ENCODE measurements around the gene OR2V1. TPM values are rescaled to one million over a fixed set of nuclear protein-coding genes. Genes with fewer than 3 reads are reported as not detected.

The OR2V1 gene
- polyA plus RNA-seq, 1 donor = not detected

- Histone ChIP-seq H3K27me3 (ENCODE audit: control insufficient read depth, insufficient read depth, low read length) (peaks cover 23% of the 10 kb centered on the region), H3K27ac (ENCODE audit: low read length) (no peak overlapping the region), H3K36me3 (ENCODE audit: control insufficient read depth, insufficient read depth, low read length) (no peaks in the 10 kb centered on the region), H3K4me3 (ENCODE audit: low read length) (no peak overlapping the region), H3K4me1 (ENCODE audit: control insufficient read depth, insufficient read depth, low read length) (no peaks in the 10 kb centered on the region), H3K9me3 (ENCODE audit: control insufficient read depth, low read depth, low read length) (no peaks in the 10 kb centered on the region)
- no peak for DNase-seq
- no CpG with 5 or more reads among the region's 15 CpGs for WGBS (ENCODE audit: insufficient coverage, low lambda C conversion rate)
Observed at GRCh38 chr5:181127907-181128626, 2.9 kb downstream of the OR2V1 start.

- Histone ChIP-seq H3K9me3 (ENCODE audit: control insufficient read depth, low read depth, low read length) (no peaks in the 10 kb centered on the region), H3K36me3 (ENCODE audit: control insufficient read depth, insufficient read depth, low read length) (no peaks in the 10 kb centered on the region), H3K4me1 (ENCODE audit: control insufficient read depth, insufficient read depth, low read length) (no peaks in the 10 kb centered on the region), H3K27ac (ENCODE audit: low read length) (no peak overlapping the region), H3K27me3 (ENCODE audit: control insufficient read depth, insufficient read depth, low read length) (peaks cover 23% of the 10 kb centered on the region), H3K4me3 (ENCODE audit: low read length) (no peak overlapping the region)
- no peak for DNase-seq
- WGBS (ENCODE audit: insufficient coverage, low lambda C conversion rate) = no CpG with 5 or more reads among the region's 10 CpGs
Observed at GRCh38 chr5:181127456-181127855, 3.5 kb downstream of the OR2V1 start.

GRCh38 chr5:181126841-181127240 is 4.1 kb downstream of the OR2V1 start:
- Histone ChIP-seq H3K27me3 (ENCODE audit: control insufficient read depth, insufficient read depth, low read length) (peaks cover 29% of the 10 kb centered on the region), H3K36me3 (ENCODE audit: control insufficient read depth, insufficient read depth, low read length) (no peaks in the 10 kb centered on the region), H3K9me3 (ENCODE audit: control insufficient read depth, low read depth, low read length) (no peaks in the 10 kb centered on the region), H3K4me3 (ENCODE audit: low read length) (no peak overlapping the region), H3K27ac (ENCODE audit: low read length) (no peak overlapping the region), H3K4me1 (ENCODE audit: control insufficient read depth, insufficient read depth, low read length) (no peaks in the 10 kb centered on the region)
- WGBS (ENCODE audit: insufficient coverage, low lambda C conversion rate) = no CpG with 5 or more reads among the region's 18 CpGs
- DNase-seq = no peak

GRCh38 chr5:181124526-181124925 is 6.4 kb downstream of the OR2V1 start:
- Histone ChIP-seq H3K27me3 (ENCODE audit: control insufficient read depth, insufficient read depth, low read length) (peaks cover 26% of the 10 kb centered on the region), H3K4me1 (ENCODE audit: control insufficient read depth, insufficient read depth, low read length) (no peaks in the 10 kb centered on the region), H3K36me3 (ENCODE audit: control insufficient read depth, insufficient read depth, low read length) (no peaks in the 10 kb centered on the region), H3K27ac (ENCODE audit: low read length) (no peak overlapping the region), H3K4me3 (ENCODE audit: low read length) (no peak overlapping the region), H3K9me3 (ENCODE audit: control insufficient read depth, low read depth, low read length) (no peaks in the 10 kb centered on the region)
- no peak for DNase-seq
- 70% methylated on average over 2 of the region's 3 CpGs for WGBS (ENCODE audit: insufficient coverage, low lambda C conversion rate)

- Histone ChIP-seq H3K36me3 (ENCODE audit: control insufficient read depth, insufficient read depth, low read length) (no peaks in the 10 kb centered on the region), H3K27me3 (ENCODE audit: control insufficient read depth, insufficient read depth, low read length) (peaks cover 35% of the 10 kb centered on the region), H3K4me1 (ENCODE audit: control insufficient read depth, insufficient read depth, low read length) (no peaks in the 10 kb centered on the region), H3K4me3 (ENCODE audit: low read length) (no peak overlapping the region), H3K9me3 (ENCODE audit: control insufficient read depth, low read depth, low read length) (no peaks in the 10 kb centered on the region), H3K27ac (ENCODE audit: low read length) (no peak overlapping the region)
- WGBS (ENCODE audit: insufficient coverage, low lambda C conversion rate) = no CpG with 5 or more reads among the region's 28 CpGs
- DNase-seq = no peak
Observed at GRCh38 chr5:181121675-181122561, 9.1 kb downstream of the OR2V1 start.

GRCh38 chr5:181120761-181121160 is 10.2 kb downstream of the OR2V1 start:
- WGBS (ENCODE audit: insufficient coverage, low lambda C conversion rate) = no CpG with 5 or more reads among the region's 5 CpGs
- H3K27me3 ChIP-seq (ENCODE audit: control insufficient read depth, insufficient read depth, low read length) = peaks cover 43% of the 10 kb centered on the region
- DNase-seq = no peak
- H3K36me3 ChIP-seq (ENCODE audit: control insufficient read depth, insufficient read depth, low read length) = no peaks in the 10 kb centered on the region
- no peak overlapping the region for H3K4me3 ChIP-seq (ENCODE audit: low read length)
- no peaks in the 10 kb centered on the region for H3K9me3 ChIP-seq (ENCODE audit: control insufficient read depth, low read depth, low read length)
- no peak overlapping the region for H3K27ac ChIP-seq (ENCODE audit: low read length)
- no peaks in the 10 kb centered on the region for H3K4me1 ChIP-seq (ENCODE audit: control insufficient read depth, insufficient read depth, low read length)

- H3K4me3 ChIP-seq (ENCODE audit: low read length) = no peak overlapping the region
- no peak for DNase-seq
- H3K27me3 ChIP-seq (ENCODE audit: control insufficient read depth, insufficient read depth, low read length) = peaks cover 46% of the 10 kb centered on the region
- no peaks in the 10 kb centered on the region for H3K36me3 ChIP-seq (ENCODE audit: control insufficient read depth, insufficient read depth, low read length)
- no peak overlapping the region for H3K27ac ChIP-seq (ENCODE audit: low read length)
- no peaks in the 10 kb centered on the region for H3K4me1 ChIP-seq (ENCODE audit: control insufficient read depth, insufficient read depth, low read length)
- H3K9me3 ChIP-seq (ENCODE audit: control insufficient read depth, low read depth, low read length) = no peaks in the 10 kb centered on the region
- 91% methylated on average over 1 of the region's 4 CpGs for WGBS (ENCODE audit: insufficient coverage, low lambda C conversion rate)
Observed at GRCh38 chr5:181120306-181120705, 10.7 kb downstream of the OR2V1 start.

GRCh38 chr5:181119105-181119504 is 11.9 kb downstream of the OR2V1 start:
- WGBS (ENCODE audit: insufficient coverage, low lambda C conversion rate) = no CpG with 5 or more reads among the region's 8 CpGs
- peaks cover 54% of the 10 kb centered on the region for H3K27me3 ChIP-seq (ENCODE audit: control insufficient read depth, insufficient read depth, low read length)
- no peak for DNase-seq
- no peak overlapping the region for H3K27ac ChIP-seq (ENCODE audit: low read length)
- H3K9me3 ChIP-seq (ENCODE audit: control insufficient read depth, low read depth, low read length) = peaks cover 5% of the 10 kb centered on the region
- no peak overlapping the region for H3K4me3 ChIP-seq (ENCODE audit: low read length)
- no peaks in the 10 kb centered on the region for H3K36me3 ChIP-seq (ENCODE audit: control insufficient read depth, insufficient read depth, low read length)
- H3K4me1 ChIP-seq (ENCODE audit: control insufficient read depth, insufficient read depth, low read length) = no peaks in the 10 kb centered on the region

- no peak for DNase-seq
- H3K27ac ChIP-seq (ENCODE audit: low read length) = no peak overlapping the region
- H3K4me3 ChIP-seq (ENCODE audit: low read length) = no peak overlapping the region
- peaks cover 59% of the 10 kb centered on the region for H3K27me3 ChIP-seq (ENCODE audit: control insufficient read depth, insufficient read depth, low read length)
- WGBS (ENCODE audit: insufficient coverage, low lambda C conversion rate) = no CpG with 5 or more reads among the region's 6 CpGs
- H3K9me3 ChIP-seq (ENCODE audit: control insufficient read depth, low read depth, low read length) = peaks cover 6% of the 10 kb centered on the region
- H3K36me3 ChIP-seq (ENCODE audit: control insufficient read depth, insufficient read depth, low read length) = no peaks in the 10 kb centered on the region
- no peaks in the 10 kb centered on the region for H3K4me1 ChIP-seq (ENCODE audit: control insufficient read depth, insufficient read depth, low read length)
Observed at GRCh38 chr5:181118369-181118768, 12.6 kb downstream of the OR2V1 start.

- WGBS (ENCODE audit: insufficient coverage, low lambda C conversion rate) = no CpG with 5 or more reads among the region's 47 CpGs
- H3K27me3 ChIP-seq (ENCODE audit: control insufficient read depth, insufficient read depth, low read length) = peaks cover 69% of the 10 kb centered on the region
- no peaks in the 10 kb centered on the region for H3K36me3 ChIP-seq (ENCODE audit: control insufficient read depth, insufficient read depth, low read length)
- H3K4me1 ChIP-seq (ENCODE audit: control insufficient read depth, insufficient read depth, low read length) = no peaks in the 10 kb centered on the region
- peak in 1 of 2 donors; percentile 11 for DNase-seq
- H3K4me3 ChIP-seq (ENCODE audit: low read length) = no peak overlapping the region
- H3K27ac ChIP-seq (ENCODE audit: low read length) = no peak overlapping the region
- peaks cover 6% of the 10 kb centered on the region for H3K9me3 ChIP-seq (ENCODE audit: control insufficient read depth, low read depth, low read length)
Observed at GRCh38 chr5:181114844-181115778, 15.9 kb downstream of the OR2V1 start.

Measured in large intestine (tissue), 3 donors.